T47D (cell line): Measurements from ENCODE around the gene ABLIM1.
"Not testable (repeated sequence)": the region's sequence is repeated elsewhere in the genome, so short reads cannot be mapped to it uniquely, and the experiment has no call there.

ENCODE experiments used
- DNase-seq, 2 experiments: peaks; one replicate each; pipeline versions ENCODE4 v3.0.0 to v3.0.0-alpha.2; 2011 to 2012; ENCODE audit warnings: low read depth in 1 of 2, low spot score in 1 of 2
- JUND ChIP-seq: IDR thresholded peaks from 2 replicates; pipeline ENCODE4 v1.6.1; 2012; ENCODE audit warnings: low read depth
- in situ Hi-C: cut with HindIII; loops from 2 replicates; pipeline ENCODE4 v1.10.0; 2016; ENCODE audit warnings: low sequenced_read_pairs, low pct_unique_long_range_greater_than_20kb

ABLIM1 gene

DNA sequence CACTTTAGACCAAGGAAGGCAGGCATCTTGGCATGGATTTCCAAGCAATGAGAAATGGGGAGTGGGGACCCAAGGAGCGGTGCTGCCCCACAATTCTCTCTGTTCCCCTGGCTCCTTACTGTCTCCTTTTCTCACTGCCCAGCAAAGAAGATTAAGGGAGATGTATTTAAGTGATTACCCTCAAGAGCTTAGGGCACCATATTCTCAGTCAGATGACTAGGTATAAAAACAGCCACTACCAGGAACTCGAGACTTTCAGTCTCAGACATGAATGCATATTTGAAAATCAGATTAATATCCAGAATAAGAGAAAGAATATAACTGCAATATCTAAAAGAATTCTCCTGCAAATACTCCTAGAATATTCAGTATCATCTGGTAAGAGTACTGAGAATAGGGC is at the start of gene ABLIM1:
TSS of gene ABLIM1 (minus strand) at position 101 of the 400 bp plus-strand sequence. CDS start at position 26, 75 bp downstream.
- no peak for TF ChIP-seq JUND
- in situ Hi-C loops = no loop called here
- DNase-seq = no peak

DNA sequence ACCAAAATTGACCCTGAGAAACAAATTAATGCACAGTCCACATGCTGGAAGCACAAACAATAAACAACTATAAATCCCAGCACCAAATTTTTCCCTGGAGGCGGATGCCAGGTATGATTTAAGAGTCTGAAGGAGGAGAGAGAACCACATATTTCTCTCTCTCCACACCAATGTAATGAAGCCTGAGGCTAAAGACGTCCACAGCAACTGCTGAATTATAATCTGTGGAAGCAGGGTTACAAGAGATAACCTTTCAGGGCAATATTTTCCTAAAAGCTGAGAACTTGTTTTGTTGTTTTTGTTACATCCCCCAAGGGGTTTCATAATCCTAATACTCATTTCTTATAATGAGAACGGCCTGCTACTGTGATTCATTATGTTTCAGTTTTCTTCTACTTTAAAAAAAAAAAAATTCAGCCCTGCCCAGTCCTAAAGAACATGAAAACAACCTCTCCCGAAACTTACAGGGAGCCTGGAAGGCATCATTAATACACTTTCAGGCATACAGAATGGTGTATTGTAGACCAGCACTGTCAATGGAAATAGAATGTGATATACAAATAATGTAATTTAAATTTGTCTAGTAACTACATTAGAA is 48.5 kb upstream of the ABLIM1 start:
- DNase-seq = no peak
- in situ Hi-C loops = no loop called here
- TF ChIP-seq JUND = no peak

DNA sequence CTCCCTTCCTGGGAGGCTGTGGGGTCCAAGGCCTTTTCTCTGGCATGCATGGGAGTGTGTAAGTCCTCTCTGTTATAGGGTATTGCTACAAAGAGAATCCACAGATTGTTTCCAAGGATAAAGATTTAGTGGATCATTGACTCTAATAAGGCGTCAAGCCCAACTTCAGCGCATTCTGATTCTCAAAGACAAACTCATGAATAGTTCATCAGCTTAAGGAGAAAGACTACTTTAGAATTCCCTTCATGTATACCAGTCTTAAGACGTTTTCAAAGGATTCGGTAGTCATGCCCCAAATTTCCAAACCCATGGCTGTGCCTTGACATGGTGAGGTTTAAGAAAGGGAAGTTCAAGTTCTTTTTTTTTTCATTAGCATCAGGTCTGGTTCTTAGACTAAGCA is 46.6 kb upstream of the ABLIM1 start:
- no peak for DNase-seq
- in situ Hi-C loops = no loop called here

DNA sequence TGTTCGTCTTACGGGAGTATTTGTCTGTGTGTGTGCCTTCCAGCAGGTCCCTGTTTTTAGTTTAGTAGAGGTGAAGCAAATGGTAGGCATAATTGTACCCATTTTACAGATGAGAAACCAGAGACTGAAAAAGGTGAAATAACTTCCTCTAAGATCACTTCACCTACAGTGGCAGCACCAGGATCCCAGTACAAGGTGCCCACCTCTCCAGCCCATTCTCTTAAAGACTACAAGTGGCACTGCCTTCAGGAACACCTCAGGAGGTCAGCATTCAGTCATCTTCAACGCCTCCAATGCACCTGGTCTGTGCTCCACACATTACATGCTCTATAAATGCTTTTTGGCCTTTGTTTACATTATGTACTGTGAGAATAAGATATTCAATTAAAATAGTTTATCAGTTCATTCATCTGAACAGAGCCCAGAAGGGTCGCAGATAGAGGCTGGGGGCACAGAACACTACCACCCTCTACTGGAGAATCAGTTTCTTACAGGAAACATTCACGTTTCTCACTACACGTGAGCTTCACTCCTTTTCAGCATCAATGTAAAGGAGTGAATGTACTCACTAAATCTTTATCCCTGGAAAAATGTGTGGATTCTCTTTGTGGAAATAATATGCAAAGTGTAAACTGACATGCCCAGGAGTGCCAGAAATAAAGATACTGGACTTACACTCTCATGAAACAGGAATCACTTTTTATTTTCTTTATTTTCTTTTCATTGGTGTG is 45.5 kb upstream of the ABLIM1 start:
- DNase-seq = no peak
- in situ Hi-C loops = no loop called here

More for the DNA sequence above, 46.6 kb upstream of the ABLIM1 start:
- no peak for TF ChIP-seq JUND

DNA sequence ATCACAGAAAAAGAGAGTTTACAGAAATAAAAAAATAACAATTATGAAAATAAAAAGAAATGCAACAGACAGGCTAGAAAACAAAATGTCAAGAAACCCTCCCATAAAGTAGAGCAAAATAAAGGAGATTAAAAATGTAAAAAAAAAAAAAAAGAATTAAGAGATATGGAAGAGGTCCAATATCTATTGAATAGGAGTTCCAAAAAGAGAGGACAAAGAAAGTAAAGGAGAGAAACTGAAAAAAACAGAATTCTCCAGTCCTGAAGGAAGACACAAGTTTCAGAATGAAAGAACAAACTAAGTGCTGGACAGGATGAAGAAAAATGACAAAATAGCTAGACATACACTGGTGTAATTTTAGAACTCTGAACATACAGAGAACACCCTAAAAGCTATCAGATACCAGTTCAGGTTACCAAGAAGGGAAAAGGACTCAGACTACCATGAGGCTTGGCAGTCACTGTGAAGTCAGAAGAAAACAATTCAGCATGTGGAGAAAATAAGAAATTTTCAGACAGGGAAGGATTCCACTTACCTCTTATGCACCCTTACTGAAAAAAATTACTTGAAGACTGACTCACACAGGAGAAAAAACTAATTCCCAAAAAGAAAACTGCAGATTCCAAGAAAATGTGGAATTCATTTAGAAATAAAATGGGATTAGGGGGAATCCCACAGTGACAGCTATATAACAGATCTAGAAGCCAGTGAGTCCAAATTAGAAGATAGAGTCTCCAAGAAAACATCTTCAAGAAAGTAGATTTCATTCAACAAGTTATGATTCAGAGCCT is 40.4 kb upstream of the ABLIM1 start:
- in situ Hi-C loops = no loop called here
- TF ChIP-seq JUND = no peak
- DNase-seq = no peak

More for the DNA sequence above, 45.5 kb upstream of the ABLIM1 start:
- TF ChIP-seq JUND = no peak

DNA sequence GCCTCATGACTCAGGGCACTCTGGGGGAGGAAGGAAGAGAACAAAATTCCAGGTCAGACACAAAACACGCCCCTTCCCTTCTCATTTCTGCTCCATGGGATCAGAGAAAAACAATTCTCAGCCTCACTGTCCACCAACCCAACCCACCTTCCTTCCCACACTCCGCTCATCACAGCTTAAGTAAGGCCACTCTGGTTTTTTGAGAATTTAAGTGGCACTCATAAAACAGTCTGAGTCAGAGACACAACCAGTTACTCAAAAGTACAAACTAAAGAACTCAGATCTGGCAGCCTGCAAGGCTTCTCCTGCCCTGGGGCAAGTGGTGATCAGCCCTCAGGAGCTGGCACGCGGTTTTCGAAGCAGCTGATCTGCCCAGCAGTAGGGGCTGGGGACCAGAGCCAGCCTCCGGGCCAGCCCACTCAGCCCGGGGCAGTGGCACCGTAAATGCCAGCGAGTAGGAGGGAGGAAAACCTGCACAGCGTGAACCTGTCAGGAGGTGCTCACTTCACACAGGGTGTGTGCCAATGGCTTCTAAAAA is 39.1 kb upstream of the ABLIM1 start:
- peak; percentile 16 to 28 for DNase-seq
- TF ChIP-seq JUND = no peak
- in situ Hi-C loops = no loop called here

DNA sequence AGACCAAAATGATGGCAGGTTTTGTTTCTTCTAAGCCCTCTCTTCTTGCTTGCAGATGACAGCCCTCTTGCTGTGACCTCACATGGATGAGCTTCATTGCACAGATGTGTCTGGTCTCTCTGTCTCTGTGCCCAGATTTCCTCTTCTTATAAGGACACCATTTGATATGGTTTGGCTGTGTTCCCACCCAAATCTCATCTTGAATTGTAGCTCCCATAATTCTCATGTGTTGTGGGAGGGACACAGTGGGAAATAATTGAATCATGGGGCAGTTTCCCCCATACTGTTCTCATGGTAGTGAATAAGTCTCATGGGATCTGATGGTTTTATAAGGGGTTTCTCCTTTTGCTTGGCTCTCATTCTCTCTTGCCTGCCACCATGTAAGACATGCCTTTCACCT is 38.2 kb upstream of the ABLIM1 start:
- in situ Hi-C loops, DNase-seq: not testable (repeated sequence)

DNA sequence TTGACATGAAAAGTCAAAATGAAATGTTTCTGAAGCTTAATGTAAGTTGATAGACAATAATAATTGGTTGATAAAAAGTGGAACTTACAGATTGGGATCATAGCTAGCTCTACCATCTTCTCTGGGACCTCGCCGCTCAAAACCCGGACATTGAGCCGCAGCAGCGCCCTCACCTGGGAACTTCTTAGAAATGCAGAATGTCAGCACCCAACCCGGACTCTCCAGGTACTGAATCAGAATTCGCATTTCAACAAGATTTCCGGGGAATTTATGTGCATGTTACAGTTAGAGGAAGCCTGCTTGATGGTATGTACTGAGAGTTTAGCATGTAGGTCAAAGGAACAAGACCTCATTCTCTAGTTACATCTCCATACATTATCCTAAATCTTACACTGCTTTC is 36.7 kb upstream of the ABLIM1 start:
- in situ Hi-C loops = no loop called here
- DNase-seq = peak in 1 of 2 experiments; percentile 36
- TF ChIP-seq JUND = no peak

DNA sequence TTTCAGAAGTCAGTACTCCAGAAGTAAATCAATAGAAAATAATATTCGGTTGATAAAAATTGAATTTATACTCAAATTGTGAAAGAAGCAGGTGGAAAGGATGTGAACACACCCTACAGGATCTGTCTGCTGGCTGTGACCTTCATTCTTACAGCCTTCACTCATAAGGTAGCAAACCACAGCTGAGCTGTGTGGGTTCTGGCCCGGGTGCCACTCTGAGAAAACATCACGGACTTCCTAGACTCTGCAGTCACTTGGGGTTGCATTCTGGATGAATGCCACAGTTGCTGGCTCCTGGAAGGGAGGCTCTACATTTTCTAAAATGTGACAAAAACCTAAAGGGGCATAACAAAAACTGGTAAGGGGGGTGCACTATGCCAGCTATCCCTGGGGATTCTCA is 36.0 kb upstream of the ABLIM1 start:
- DNase-seq = no peak
- TF ChIP-seq JUND = no peak
- in situ Hi-C loops = no loop called here

DNA sequence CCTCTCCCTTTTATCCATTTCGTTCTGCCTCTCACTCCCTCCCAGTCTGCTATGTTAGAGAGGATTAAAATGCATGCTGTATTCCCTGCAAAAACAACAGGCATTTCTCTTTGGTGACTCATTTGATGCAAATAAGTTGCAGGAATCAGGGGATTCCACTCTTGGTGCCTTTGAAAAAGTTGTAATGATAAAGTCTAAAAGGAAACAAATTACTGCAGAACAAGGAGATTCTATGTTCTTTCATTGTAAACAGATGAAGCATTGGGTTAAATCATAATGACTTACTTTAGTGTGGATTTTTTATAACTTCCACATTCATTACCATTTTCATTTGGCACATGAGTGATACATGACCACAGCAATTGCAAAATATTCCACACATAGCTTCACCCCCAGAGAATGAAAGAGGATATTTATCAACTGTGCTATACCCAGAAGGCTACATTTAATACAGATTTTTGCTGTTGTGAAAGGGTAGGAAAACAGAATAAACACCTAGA is 33.4 kb upstream of the ABLIM1 start:
- TF ChIP-seq JUND = no peak
- no peak for DNase-seq
- in situ Hi-C loops = no loop called here

DNA sequence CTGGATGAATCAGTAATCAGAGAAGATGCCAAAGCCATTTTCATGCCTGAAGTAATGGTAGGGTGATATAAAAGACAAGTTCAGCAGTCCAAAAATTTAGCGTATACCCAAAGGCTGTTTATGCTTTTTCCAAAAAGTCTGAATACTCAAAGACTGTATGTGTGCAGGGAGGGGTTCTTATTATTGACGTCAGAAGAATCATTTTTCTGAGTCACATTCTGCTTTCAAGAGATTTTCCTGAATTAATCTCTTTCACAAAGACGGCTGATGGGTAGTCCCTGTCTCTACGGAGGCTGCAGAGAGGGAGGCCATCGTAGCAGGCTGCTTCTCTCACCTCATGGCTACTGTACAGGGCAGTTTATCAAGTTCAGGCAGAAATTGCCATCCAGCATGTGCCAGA is 30.7 kb upstream of the ABLIM1 start:
- no peak for TF ChIP-seq JUND
- in situ Hi-C loops = no loop called here
- DNase-seq = no peak

DNA sequence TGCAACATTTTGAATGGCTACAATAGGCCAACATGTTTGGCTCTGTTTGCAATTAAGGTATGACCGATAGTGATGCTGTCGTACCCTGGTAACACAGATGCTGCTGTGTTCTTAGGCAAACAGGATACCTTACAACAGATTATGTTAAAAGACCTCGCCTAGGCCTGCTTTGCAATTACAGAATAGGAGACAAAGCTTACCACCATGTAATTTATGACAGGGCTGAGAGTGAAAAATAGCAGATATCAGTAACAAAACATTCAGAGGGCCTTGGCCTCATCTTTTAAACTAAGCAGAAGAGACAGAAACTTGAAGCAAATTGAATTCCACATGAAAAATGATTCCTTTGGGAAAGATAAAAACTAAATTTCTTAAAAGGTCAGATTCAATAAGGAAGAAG is 29.4 kb upstream of the ABLIM1 start:
- no peak for DNase-seq
- in situ Hi-C loops = no loop called here
- no peak for TF ChIP-seq JUND

DNA sequence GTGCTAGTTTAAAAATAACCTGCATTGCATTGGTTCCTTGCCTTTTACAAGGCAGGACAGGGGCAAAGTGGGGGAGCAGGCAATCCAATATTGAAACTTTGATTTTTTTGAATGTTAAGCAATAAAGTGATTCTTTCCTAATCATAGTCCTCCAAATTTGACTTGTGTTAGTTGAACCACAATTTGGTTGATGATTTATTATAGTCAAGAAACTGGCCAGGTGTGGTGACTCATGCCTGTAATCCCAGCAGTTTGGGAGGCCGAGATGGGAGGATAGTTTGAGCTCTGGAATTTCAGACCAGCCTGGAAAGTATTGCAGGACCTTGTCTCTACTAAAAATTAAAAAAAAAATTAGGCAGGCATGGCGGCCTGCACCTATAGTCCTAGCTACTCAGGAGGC is 27.9 kb upstream of the ABLIM1 start:
- in situ Hi-C loops = no loop called here
- TF ChIP-seq JUND = no peak
- no peak for DNase-seq
